Activated naive CD8-positive, alpha-beta T cell treated with anti-CD3 and anti-CD28 coated beads for 36 hours (primary cell): Measurements from ENCODE around the gene STK36. TPM values are rescaled to one million over a fixed set of nuclear protein-coding genes. Genes with fewer than 3 reads are reported as not detected.
"Not testable (repeated sequence)": the region's sequence is repeated elsewhere in the genome, so short reads cannot be mapped to it uniquely, and the experiment has no call there.

Source experiments
- DNase-seq: peaks from one replicate; pipeline ENCODE4 v3.0.0; 2021
- H3K27ac Mint-ChIP-seq: one replicate; pipeline ENCODE4 v1.8.0; 2022; ENCODE audit warnings: mild to moderate bottlenecking, moderate library complexity, mixed read lengths
- H3K27me3 Mint-ChIP-seq: one replicate; pipeline ENCODE4 v1.8.0; 2022; ENCODE audit warnings: mild to moderate bottlenecking, mixed read lengths
- H3K36me3 Mint-ChIP-seq: one replicate; pipeline ENCODE4 v1.8.0; 2021; ENCODE audit warnings: mild to moderate bottlenecking, mixed read lengths
- H3K4me1 Mint-ChIP-seq: one replicate; pipeline ENCODE4 v1.8.0; 2021; ENCODE audit warnings: mixed read lengths
- H3K4me3 Mint-ChIP-seq: one replicate; pipeline ENCODE4 v1.8.0; 2022; ENCODE audit warnings: mild to moderate bottlenecking, moderate library complexity, mixed read lengths
- H3K9me3 Mint-ChIP-seq: one replicate; pipeline ENCODE4 v1.8.0; 2022; ENCODE audit warnings: mixed read lengths
- total RNA-seq, 2 experiments: library from RNA; stranded (reverse); gene quantifications; one replicate each; pipeline ENCODE4 v1.2.3, GENCODE V29; 2021

Gene STK36
- total RNA-seq, 2 experiments from 2014 or later: 11.8 to 15.4 TPM

DNA sequence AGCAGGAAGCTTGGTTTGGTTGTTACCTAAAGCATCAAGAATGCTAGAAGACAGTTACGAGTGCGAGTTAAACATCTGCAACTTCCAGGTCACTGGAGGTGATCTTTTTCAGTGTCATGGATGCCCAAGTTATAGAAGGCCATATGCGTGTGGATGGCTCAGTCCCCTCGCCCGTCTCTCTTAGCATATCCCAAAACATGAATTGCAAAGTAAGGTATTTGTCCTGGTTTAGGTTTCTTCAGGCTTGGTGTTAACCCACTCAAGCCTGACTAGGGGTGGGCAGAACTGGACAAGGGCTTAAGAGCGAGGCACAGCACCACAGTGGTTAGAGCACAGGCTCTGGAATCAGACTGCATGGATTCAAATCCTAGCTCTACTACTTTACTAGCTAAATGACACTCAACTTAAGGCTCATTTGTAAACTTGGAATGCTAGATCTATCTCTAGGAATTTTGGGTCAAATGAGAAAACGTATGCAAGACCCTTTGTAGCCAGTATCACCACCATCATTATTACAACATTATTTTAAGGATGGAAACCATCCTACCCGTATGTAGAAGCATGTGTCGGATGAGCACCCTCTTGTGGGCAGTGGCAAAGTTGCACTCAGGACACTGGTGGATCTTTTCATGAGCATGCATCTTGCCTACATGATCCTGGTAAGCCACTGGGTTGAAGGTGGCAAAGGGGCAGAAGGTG lies 23.6 kb upstream of the STK36 start:
- H3K27ac Mint-ChIP-seq: no peak overlapping the region
- H3K36me3 Mint-ChIP-seq: peaks cover 27% of the 10 kb centered on the region
- no peak overlapping the region for H3K4me3 Mint-ChIP-seq
- peak; percentile 41 for DNase-seq
- peaks cover 7% of the 10 kb centered on the region for H3K4me1 Mint-ChIP-seq
- no peaks in the 10 kb centered on the region for H3K27me3 Mint-ChIP-seq
- no peaks in the 10 kb centered on the region for H3K9me3 Mint-ChIP-seq

- H3K36me3 Mint-ChIP-seq: peaks cover 27% of the 10 kb centered on the region
- no peak overlapping the region for H3K4me3 Mint-ChIP-seq
- no peak overlapping the region for H3K27ac Mint-ChIP-seq
- no peaks in the 10 kb centered on the region for H3K27me3 Mint-ChIP-seq
- H3K9me3 Mint-ChIP-seq: no peaks in the 10 kb centered on the region
- no peak for DNase-seq
- H3K4me1 Mint-ChIP-seq: peaks cover 7% of the 10 kb centered on the region
Measured at GRCh38 chr2:218648787-218649100, 23.1 kb upstream of the STK36 start.

DNA sequence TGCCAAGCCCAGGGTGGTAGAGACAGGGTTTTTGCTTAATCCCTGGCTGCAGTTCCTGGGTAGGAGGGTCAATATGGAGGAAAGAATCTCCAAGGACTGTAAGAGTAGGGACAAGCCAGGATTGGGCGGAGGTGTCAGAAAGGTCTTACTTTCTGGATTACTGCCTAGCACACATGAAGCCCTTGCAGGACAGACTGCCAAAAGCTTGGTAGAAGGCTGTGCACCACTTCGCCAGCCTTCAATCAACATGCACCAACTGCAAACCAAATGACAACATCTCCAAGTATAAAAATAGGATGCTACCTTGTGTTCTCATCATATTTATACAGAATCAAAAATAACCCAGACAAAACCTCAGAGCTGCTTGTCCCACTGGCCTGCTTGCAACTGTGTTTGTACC lies 16.1 kb upstream of the STK36 start:
- no peaks in the 10 kb centered on the region for H3K9me3 Mint-ChIP-seq
- H3K4me1 Mint-ChIP-seq: peaks cover 18% of the 10 kb centered on the region
- peaks cover 21% of the 10 kb centered on the region for H3K36me3 Mint-ChIP-seq
- no peak for DNase-seq
- no peak overlapping the region for H3K27ac Mint-ChIP-seq
- no peak overlapping the region for H3K4me3 Mint-ChIP-seq
- H3K27me3 Mint-ChIP-seq: no peaks in the 10 kb centered on the region

DNA sequence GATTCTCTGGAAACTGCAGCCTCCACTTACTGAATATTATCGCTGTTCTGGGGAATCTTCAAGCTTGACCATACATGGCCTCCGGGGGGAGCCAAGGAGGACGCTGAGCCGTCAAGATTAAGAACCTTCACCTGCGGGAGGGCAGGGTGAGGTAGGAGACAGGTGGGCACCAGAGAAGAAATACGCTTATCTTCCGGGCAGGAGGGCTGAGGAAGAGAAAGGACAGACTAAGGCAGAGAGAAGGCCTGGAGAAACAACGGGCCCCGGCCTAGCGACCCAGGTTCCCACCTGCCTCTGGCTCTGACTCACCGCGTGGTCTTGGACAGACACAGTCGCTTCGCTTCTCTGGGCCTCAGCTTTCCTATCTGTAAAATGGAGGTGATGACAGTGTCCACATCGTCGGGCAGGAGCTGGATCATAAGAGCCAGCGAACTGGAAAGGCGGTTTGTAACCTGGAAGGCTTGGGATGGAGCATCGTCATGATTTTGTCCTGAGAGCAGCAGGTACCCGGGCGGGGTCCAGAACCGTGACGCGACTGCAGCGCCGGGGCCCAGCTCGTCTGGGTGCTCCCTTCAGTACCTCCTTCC lies 13.1 kb upstream of the STK36 start:
- no peaks in the 10 kb centered on the region for H3K27me3 Mint-ChIP-seq
- peak overlapping the region; percentile 92 for H3K27ac Mint-ChIP-seq
- H3K4me1 Mint-ChIP-seq: peaks cover 27% of the 10 kb centered on the region
- DNase-seq: peak; percentile 52
- H3K4me3 Mint-ChIP-seq: peak overlapping the region; percentile 96
- peaks cover 24% of the 10 kb centered on the region for H3K36me3 Mint-ChIP-seq
- H3K9me3 Mint-ChIP-seq: no peaks in the 10 kb centered on the region

- Mint-ChIP-seq H3K9me3 (no peaks in the 10 kb centered on the region), H3K4me1 (peaks cover 27% of the 10 kb centered on the region), H3K27me3 (no peaks in the 10 kb centered on the region), H3K36me3 (peaks cover 26% of the 10 kb centered on the region), H3K27ac (peak within 1 kb of the TSS; percentile 92), H3K4me3 (peak within 1 kb of the TSS; percentile 96)
- DNase-seq: peak; percentile 97
Measured at GRCh38 chr2:218659258-218659987, 12.5 kb upstream of the STK36 start, which contains the start of the genes BCS1L and ZNF142. TSS of gene BCS1L (plus strand) at chr2:218659683. CDS start at chr2:218660988, 1,305 bp downstream. TSS of gene ZNF142 (minus strand) at chr2:218659623. CDS start at chr2:218656429, 3,194 bp downstream.

- Mint-ChIP-seq H3K27ac (peak overlapping the region; percentile 92), H3K36me3 (peaks cover 26% of the 10 kb centered on the region), H3K4me1 (peaks cover 27% of the 10 kb centered on the region), H3K27me3 (no peaks in the 10 kb centered on the region), H3K4me3 (peak overlapping the region; percentile 96), H3K9me3 (no peaks in the 10 kb centered on the region)
- DNase-seq: no peak
Measured at GRCh38 chr2:218659988-218660358, 11.9 kb upstream of the STK36 start.

DNA sequence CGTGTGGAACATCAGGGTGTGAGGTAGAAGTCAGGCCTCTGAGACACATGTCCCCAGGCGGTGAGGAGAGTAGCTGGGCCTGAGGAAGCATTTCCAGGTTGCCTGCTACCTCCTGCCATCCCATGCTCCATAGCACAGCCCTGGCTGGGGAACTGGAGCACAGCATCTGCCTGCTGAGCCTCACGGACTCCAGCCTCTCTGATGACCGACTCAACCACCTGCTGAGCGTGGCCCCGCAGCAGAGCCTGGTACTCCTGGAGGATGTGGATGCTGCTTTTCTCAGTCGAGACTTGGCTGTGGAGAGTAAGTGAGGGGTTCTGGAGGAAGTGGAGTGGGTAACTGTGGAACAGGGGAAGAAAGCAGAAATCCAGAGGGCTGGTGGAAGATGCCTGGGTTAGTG lies 9.5 kb upstream of the STK36 start:
- Mint-ChIP-seq H3K36me3 (peaks cover 21% of the 10 kb centered on the region), H3K9me3 (no peaks in the 10 kb centered on the region), H3K4me3 (no peak overlapping the region), H3K27me3 (no peaks in the 10 kb centered on the region), H3K4me1 (peaks cover 21% of the 10 kb centered on the region), H3K27ac (peak overlapping the region; percentile 40)
- no peak for DNase-seq

- Mint-ChIP-seq H3K4me3 (no peak overlapping the region), H3K9me3 (no peaks in the 10 kb centered on the region), H3K4me1 (peaks cover 18% of the 10 kb centered on the region), H3K27me3 (no peaks in the 10 kb centered on the region), H3K36me3 (peaks cover 18% of the 10 kb centered on the region), H3K27ac (peak overlapping the region; percentile 40)
- no peak for DNase-seq
Measured at GRCh38 chr2:218662827-218663226, 9.1 kb upstream of the STK36 start.

- Mint-ChIP-seq H3K4me1 (peaks cover 13% of the 10 kb centered on the region), H3K36me3 (peaks cover 11% of the 10 kb centered on the region), H3K27ac (no peak overlapping the region)
Measured at GRCh38 chr2:218663901-218664300, 8.0 kb upstream of the STK36 start.

DNA sequence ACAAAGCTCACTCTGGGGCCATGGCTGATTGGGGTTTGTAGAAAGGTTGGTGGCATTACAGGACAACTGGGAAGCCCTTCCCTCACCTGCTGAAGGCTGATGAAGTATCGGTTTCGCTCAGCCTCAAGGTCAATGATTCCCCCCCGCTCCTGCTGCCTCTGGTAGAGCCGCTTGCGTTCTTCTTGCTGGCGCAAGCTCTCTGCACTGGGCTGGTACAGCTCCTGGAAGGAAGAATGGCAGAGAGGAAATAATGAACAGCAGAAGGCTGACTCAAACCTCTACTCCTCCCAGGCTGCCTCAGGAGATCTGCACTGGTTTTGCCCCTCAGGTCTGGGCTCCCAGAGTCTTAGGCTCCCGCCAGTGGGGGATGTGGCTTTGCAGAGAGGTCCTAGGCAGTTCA lies 7.2 kb upstream of the STK36 start:
- peaks cover 9% of the 10 kb centered on the region for H3K36me3 Mint-ChIP-seq
- H3K4me3 Mint-ChIP-seq: no peak overlapping the region
- H3K9me3 Mint-ChIP-seq: no peaks in the 10 kb centered on the region
- no peaks in the 10 kb centered on the region for H3K27me3 Mint-ChIP-seq
- DNase-seq: no peak
- H3K4me1 Mint-ChIP-seq: peaks cover 13% of the 10 kb centered on the region
- H3K27ac Mint-ChIP-seq: peak overlapping the region; percentile 31

More at GRCh38 chr2:218663901-218664300, 8.0 kb upstream of the STK36 start:
- H3K9me3 Mint-ChIP-seq: no peaks in the 10 kb centered on the region
- no peaks in the 10 kb centered on the region for H3K27me3 Mint-ChIP-seq
- no peak overlapping the region for H3K4me3 Mint-ChIP-seq
- no peak for DNase-seq

DNA sequence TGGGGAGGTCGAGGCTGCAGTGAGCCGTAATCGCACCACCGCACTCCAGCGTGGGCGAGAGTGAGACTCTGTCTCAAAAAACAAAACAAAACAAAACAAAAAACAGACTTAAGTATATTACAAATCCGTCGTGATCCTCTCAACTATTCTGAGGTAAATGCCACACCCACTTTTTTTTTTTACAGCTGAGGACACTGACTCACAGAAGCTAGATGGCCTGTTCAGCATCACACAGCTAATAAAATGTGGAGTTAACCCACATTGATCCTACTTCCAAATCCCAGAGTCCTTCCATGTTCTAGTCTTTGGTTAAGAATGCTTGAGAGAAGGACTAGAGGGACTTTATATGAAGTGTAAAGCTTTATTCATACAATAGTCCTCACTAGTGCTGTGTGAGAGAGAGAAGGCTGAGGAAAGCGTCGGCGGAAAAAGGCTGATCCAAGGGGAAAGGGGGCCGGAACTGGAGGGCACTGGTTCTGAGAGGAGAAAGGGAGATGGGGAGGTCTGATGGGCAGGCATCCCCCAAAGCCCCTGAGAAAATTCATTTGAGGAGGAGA lies 711 bp upstream of the STK36 start:
- no peak for DNase-seq
- H3K4me1 Mint-ChIP-seq: peaks cover 17% of the 10 kb centered on the region
- H3K4me3 Mint-ChIP-seq: peak overlapping the region; percentile 94
- H3K27ac Mint-ChIP-seq: peak overlapping the region; percentile 93
- H3K36me3 Mint-ChIP-seq: no peaks in the 10 kb centered on the region
- H3K9me3 Mint-ChIP-seq: no peaks in the 10 kb centered on the region
- H3K27me3 Mint-ChIP-seq: no peaks in the 10 kb centered on the region

DNA sequence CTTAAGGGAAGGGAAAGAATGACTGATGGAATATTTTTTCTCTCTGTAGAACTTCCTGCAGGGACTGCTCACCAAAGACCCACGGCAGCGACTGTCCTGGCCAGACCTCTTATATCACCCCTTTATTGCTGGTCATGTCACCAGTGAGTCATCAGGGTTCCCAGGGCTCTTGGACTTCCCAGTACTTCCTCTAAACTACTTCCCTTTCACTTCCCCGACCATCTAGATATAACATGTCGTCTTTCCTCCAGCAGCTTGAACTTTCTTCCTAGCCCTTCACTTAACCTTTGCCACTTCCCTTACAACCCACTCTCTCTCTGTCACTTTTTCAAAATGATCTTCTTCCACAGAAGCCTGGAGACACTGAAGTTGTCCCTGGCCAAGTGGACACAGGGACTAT lies 7.2 kb downstream of the STK36 start:
- H3K27ac Mint-ChIP-seq: no peak overlapping the region
- no peaks in the 10 kb centered on the region for H3K27me3 Mint-ChIP-seq
- H3K36me3 Mint-ChIP-seq: no peaks in the 10 kb centered on the region
- no peaks in the 10 kb centered on the region for H3K4me1 Mint-ChIP-seq
- H3K9me3 Mint-ChIP-seq: no peaks in the 10 kb centered on the region
- no peak overlapping the region for H3K4me3 Mint-ChIP-seq
- no peak for DNase-seq

- no peak for DNase-seq
- no peaks in the 10 kb centered on the region for H3K4me1 Mint-ChIP-seq
- H3K27me3 Mint-ChIP-seq: no peaks in the 10 kb centered on the region
- H3K4me3 Mint-ChIP-seq: no peak overlapping the region
- no peaks in the 10 kb centered on the region for H3K36me3 Mint-ChIP-seq
- H3K9me3 Mint-ChIP-seq: no peaks in the 10 kb centered on the region
- H3K27ac Mint-ChIP-seq: no peak overlapping the region
Measured at GRCh38 chr2:218680061-218680460, 8.2 kb downstream of the STK36 start.

DNA sequence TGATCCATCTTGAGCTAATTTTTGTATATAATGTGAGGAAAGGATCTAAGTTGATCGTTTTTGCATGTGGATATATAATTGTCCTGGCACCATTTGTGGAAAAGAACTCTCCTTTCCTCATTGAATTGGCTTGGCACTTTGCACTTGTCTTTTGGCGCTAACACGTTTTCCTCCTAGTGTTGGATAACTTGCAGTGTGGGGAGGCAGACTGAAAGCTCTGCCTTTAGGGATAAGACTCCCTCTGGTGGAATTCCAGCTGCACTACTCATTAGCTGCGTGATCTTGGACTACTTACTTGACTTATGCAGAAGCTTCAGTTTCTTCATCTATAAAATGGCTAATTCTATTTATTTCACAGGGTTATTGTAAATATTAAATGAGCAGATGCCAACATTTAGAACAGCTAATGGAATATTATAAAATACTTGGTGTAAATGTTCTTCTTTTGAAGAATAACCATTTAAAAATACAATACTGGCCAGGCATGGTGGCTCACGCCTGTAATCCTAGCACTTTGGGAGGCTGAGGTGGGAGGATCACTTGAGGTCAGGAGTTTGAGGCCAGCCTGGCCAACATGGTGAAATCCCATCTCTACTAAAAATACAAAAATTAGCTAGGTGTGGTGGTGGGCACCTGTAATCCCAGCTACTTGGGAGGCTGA lies 15.6 kb downstream of the STK36 start:
- not testable (repeated sequence) for H3K27ac Mint-ChIP-seq, H3K36me3 Mint-ChIP-seq, H3K27me3 Mint-ChIP-seq, H3K9me3 Mint-ChIP-seq, H3K4me1 Mint-ChIP-seq, H3K4me3 Mint-ChIP-seq
- peak; percentile 22 for DNase-seq

- H3K4me1 Mint-ChIP-seq: no peaks in the 10 kb centered on the region
- peaks cover 10% of the 10 kb centered on the region for H3K36me3 Mint-ChIP-seq
- no peak overlapping the region for H3K4me3 Mint-ChIP-seq
- H3K9me3 Mint-ChIP-seq: no peaks in the 10 kb centered on the region
- H3K27me3 Mint-ChIP-seq: no peaks in the 10 kb centered on the region
- DNase-seq: no peak
- no peak overlapping the region for H3K27ac Mint-ChIP-seq
Measured at GRCh38 chr2:218691234-218691633, 19.3 kb downstream of the STK36 start.
